HG03159 (cell line): ENCODE results near the gene HTR4.

Source experiments
- ATAC-seq: cut with Tn5 transposase; IDR thresholded peaks from one replicate; pipeline ENCODE4 v1.9.1; 2021; ENCODE audit warnings: mild to moderate bottlenecking, moderate library complexity; ENCODE audit not compliant: unreplicated experiment

The HTR4 gene

GRCh38 chr5:148665431-148665830 lies 11.1 kb upstream of the HTR4 start:
- ATAC-seq: no peak

GRCh38 chr5:148663509-148663908 lies 9.2 kb upstream of the HTR4 start:
- ATAC-seq: no peak

GRCh38 chr5:148660346-148660660 lies 6.0 kb upstream of the HTR4 start:
- ATAC-seq: no peak

GRCh38 chr5:148659641-148660345 lies 5.5 kb upstream of the HTR4 start:
- ATAC-seq: no peak

GRCh38 chr5:148653291-148653835 lies 964 bp downstream of the HTR4 start:
- no peak for ATAC-seq

- ATAC-seq: no peak
These were observed 2.8 kb downstream of the HTR4 start for GRCh38 chr5:148651528-148651927.

- ATAC-seq: no peak
These were observed 8.8 kb downstream of the HTR4 start for GRCh38 chr5:148645527-148645926.

GRCh38 chr5:148641735-148642134 lies 12.6 kb downstream of the HTR4 start:
- no peak for ATAC-seq

- no peak for ATAC-seq
These were observed 13.9 kb downstream of the HTR4 start for GRCh38 chr5:148640471-148640870.

- no peak for ATAC-seq
These were observed 15.2 kb downstream of the HTR4 start for GRCh38 chr5:148639081-148639480.

- no peak for ATAC-seq
These were observed 18.0 kb downstream of the HTR4 start for GRCh38 chr5:148636353-148636752.

- no peak for ATAC-seq
These were observed 18.8 kb downstream of the HTR4 start for GRCh38 chr5:148635321-148636083.

- ATAC-seq: no peak
These were observed 21.3 kb downstream of the HTR4 start for GRCh38 chr5:148633067-148633377.

- ATAC-seq: no peak
These were observed 21.9 kb downstream of the HTR4 start for GRCh38 chr5:148632255-148633066.

- no peak for ATAC-seq
These were observed 27.3 kb downstream of the HTR4 start for GRCh38 chr5:148626986-148627385.

GRCh38 chr5:148626081-148626613 lies 28.2 kb downstream of the HTR4 start:
- no peak for ATAC-seq

- no peak for ATAC-seq
These were observed 29.1 kb downstream of the HTR4 start for GRCh38 chr5:148625250-148625649.

- ATAC-seq: no peak
These were observed 30.6 kb downstream of the HTR4 start for GRCh38 chr5:148623741-148624140.

- ATAC-seq: no peak
These were observed 31.2 kb downstream of the HTR4 start for GRCh38 chr5:148623101-148623500.

- ATAC-seq: peak; percentile 68
These were observed 33.6 kb downstream of the HTR4 start for GRCh38 chr5:148620696-148621095.

GRCh38 chr5:148620091-148620490 lies 34.2 kb downstream of the HTR4 start:
- no peak for ATAC-seq
